ENCODE measurements around the gene CXCL6.

Gene CXCL6

GRCh38 chr4:73836373-73837279, at the start of gene CXCL6:
TSS of gene CXCL6 (plus strand) at chr4:73836678. CDS start at chr4:73836751, 73 bp downstream.
- DNase-seq (ENCODE audit: low spot score) = peak; percentile 8

DNA sequence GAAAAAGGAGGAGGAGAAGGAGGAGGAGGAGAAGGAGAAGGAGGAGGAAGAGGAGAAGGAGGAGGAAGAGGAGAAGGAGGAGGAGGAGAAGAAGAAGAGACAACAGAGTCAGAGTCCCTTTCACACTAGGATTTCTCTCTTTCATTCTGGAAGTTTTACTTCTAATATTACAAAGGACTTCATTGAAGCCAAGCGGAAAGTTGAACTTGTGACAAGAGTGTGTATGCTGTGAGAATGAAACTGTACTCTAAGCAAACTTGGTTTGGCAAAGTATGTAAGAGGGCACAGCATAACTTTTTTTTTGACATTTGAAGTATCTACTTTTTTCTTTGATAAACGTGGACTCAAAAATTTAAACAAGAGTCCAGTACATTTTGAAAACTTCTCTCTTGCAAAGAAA, 48.1 kb upstream of the CXCL6 start:
- DNase-seq (ENCODE audit: low spot score) = no peak

GRCh38 chr4:73798842-73799241, 37.6 kb upstream of the CXCL6 start:
- no peak for DNase-seq (ENCODE audit: low spot score)

DNA sequence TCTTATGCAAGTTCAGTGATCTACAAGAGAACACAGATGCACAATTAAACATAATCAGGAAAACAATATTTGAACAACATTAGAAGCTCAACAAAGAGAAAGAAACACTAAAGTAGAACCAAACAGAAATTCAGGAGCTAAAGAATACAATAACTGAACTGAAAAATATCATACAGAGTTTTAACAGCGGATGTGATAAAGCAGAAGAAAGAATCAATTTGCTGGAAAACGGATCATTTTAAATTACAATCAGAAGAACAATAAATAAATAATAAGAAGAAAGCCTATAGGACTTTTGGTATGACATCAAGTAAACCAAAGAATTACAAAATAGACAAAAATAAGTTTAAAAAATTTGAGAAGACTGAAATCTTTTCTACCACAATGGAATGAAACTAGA, 36.3 kb upstream of the CXCL6 start:
- no peak for DNase-seq (ENCODE audit: low spot score)

GRCh38 chr4:73801692-73802091, 34.8 kb upstream of the CXCL6 start:
- no peak for DNase-seq (ENCODE audit: low spot score)

DNA sequence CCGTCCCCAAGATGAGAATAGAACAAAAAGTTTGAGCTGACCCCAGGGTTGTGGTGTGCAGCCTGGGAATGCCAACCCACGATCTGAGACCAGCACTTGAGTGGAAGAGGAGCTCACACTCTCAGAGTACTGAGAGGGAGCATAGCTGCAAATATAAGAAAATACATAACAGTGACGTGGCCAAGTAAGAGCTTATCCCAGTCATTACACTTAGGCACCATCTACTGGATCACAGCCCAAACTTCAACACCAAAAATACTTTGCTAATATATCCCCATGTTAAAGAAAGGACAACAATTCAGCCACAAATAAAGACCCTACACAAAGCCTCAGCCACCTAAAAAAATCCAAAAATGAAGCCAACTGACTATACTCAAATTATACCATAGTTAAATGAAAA, 33.3 kb upstream of the CXCL6 start:
- DNase-seq (ENCODE audit: low spot score) = no peak

DNA sequence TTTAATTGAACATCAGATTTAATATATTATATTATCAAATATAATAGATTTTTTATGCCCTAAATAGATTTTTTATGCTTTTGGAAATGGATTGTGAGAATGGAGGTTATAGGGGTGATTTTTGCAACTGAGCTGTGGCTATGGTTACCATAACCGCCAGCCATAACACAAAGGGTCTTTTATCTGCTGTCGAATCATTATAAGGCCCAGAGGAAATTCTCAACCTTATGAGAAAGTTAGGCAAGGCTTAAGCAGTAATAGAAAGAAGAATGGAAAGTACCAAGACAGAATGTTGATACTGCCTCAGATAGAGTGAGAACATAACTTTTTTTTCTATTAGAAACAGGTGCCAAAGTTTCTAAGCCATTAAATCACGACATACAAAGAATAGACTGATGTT, 26.3 kb upstream of the CXCL6 start:
- DNase-seq (ENCODE audit: low spot score) = no peak

GRCh38 chr4:73811841-73812240, 24.6 kb upstream of the CXCL6 start:
- DNase-seq (ENCODE audit: low spot score) = no peak

DNA sequence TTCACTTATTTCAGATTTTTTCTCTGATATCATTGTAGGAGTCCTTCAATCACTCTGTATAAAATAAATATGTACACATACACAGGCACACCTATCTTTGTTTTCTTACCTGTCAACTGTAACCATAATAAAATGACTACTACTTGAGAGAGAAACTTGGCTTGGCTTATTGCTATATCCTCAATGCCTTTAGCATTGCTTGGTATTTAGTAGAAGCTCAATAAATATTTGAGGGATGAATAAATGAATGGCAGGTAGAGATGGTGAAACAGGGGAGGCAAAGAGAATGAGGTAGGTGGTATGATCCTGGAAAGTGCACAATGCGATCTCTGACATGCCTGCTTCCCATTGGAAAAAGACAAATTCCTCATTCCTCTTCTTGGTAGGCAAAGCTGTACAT, 21.8 kb upstream of the CXCL6 start:
- no peak for DNase-seq (ENCODE audit: low spot score)

DNA sequence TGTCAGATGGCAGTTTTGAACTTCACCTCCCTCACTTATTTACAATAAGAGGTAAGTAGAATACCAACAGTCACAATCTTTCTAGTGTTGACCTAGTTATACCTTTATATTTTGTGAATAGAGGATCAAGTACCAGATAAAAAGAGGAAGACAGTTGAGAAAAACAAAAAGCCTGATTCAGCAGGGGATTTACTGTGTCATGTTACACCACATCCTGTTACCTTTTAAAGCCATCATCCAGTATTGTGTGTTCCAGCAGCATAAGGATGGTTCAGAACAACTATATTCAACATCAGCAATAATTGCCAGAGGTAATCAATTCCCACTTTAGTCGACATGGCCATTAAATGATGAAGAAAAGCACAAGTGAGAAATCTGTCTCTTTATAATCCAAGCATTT, 21.3 kb upstream of the CXCL6 start:
- no peak for DNase-seq (ENCODE audit: low spot score)

DNA sequence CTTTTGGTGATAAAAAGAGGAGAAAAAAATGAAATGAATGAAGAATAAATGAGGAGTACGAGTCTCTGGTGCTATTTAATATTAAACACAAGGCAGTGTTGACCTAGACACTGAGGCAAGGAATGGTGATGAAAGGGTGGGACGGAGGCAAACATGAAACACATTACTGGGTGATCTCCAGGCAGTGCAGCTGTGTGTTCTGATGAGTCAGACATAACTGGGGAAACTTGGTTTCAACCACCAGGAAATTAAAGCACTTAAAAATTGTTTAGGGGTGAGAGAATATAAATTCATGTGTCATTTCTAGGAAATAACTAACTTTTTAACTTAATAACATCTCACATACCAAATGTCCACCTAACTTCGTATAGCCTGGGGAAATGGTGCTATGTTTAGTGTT, 19.7 kb upstream of the CXCL6 start:
- DNase-seq (ENCODE audit: low spot score) = peak; percentile 58

DNA sequence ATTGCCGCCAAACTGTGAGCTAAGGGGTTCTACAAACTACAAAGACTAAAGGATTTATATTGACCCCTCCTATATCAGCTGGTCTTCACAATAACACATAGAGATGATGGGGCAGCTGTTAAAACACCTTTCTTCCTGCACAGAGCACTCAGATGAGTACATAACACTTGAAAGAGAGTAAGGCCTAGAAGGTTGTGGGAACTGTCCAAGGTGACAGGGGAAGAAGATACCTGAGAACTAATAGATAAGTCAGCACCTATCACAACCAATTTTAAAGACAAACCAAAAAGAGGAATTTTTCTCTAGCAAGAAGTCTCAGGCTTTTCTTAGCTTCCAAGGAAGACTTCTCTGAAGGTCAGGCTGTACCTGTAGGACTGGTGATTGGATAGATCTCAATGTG, 19.1 kb upstream of the CXCL6 start:
- DNase-seq (ENCODE audit: low spot score) = peak; percentile 11

- no peak for DNase-seq (ENCODE audit: low spot score)
Measured at GRCh38 chr4:73821325-73821724, 15.2 kb upstream of the CXCL6 start.

GRCh38 chr4:73822389-73822788, 14.1 kb upstream of the CXCL6 start:
- no peak for DNase-seq (ENCODE audit: low spot score)

DNA sequence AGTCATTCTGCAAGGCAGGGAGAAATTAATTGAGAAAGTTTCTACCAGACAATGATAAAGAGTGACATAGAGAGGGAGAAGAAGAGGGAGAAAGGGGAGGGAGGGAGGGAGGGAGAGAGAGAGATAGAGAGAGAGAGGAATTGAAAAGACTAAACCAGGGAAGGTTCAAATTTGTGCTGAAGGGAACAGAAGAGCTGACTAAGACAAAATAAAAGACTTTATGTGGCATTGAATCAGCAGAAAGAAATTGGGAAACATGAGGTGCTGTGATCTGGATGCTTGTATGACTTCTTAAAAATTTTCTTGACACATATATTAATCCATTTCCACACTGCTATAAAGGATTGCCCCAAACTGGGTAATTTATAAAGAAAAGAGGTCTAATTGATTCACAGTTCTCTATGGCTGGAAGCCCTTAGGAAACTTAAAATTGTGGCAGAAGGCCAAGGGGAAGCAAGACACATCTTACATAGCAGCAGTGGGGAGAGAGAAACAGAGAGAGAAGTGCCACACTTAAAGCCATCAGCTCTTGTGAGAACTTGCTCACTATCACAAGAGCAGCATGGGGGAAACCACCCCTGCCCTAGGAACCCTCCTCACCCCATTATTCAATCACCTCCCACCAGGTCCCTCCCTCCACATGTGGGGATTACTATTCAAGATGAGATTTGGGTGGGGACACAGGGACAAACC, 13.5 kb upstream of the CXCL6 start:
- DNase-seq (ENCODE audit: low spot score) = no peak

GRCh38 chr4:73823760-73824159, 12.7 kb upstream of the CXCL6 start:
- DNase-seq (ENCODE audit: low spot score) = no peak

GRCh38 chr4:73828956-73829355, 7.5 kb upstream of the CXCL6 start:
- no peak for DNase-seq (ENCODE audit: low spot score)

GRCh38 chr4:73831569-73831968, 4.9 kb upstream of the CXCL6 start:
- no peak for DNase-seq (ENCODE audit: low spot score)

DNA sequence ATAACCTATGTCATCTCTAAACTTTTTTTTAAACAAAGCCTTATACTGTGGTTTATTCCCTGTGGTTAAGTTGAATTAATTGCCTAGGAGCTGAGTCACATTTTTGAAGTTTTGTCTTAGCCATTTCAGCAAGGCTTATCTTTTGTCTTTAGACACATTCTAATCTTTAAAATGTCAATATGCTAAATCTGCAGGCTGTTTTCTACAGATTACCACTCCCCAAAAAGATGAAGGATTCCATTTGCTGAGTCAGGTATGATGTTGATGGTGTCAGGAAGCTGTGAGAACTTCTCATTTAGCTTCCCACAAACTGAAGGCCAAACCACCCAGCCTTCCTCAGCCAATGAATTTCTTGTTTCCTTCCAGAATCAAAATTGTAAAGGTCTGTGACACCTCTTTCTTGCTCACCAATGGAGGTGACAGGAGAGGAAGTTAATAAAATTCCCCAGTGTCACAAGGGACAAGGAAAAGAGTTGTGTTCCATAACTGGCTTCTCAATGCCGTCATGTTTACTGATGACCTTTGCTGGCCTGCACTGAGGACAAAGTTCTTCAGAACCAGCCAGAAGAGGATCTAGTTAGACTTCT, 3.7 kb upstream of the CXCL6 start:
- no peak for DNase-seq (ENCODE audit: low spot score)

- no peak for DNase-seq (ENCODE audit: low spot score)
Measured at GRCh38 chr4:73839071-73839470, 2.6 kb downstream of the CXCL6 start.

GRCh38 chr4:73839715-73840114, 3.2 kb downstream of the CXCL6 start:
- no peak for DNase-seq (ENCODE audit: low spot score)

- DNase-seq (ENCODE audit: low spot score) = no peak
Measured at GRCh38 chr4:73841243-73841925, 4.9 kb downstream of the CXCL6 start.

DNA sequence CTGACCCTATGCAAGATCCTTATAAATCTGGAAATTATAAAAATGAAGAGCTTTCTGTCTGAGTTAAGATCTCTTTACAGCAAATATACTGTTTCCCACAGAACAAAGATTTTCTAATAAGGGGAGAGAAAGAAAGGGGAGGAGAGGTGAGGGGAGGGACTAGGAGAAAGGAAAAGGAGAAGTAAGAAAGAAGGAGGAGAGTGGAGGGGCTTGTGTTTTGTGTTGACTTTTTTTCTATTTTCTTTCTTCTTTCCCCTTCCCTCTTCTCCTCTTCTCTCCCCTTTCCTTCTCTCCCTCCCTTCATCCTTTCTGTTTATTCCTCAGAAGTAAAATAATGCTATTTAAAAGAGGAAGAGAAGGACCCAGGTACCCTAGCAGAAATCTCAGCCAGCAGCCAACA, 6.2 kb downstream of the CXCL6 start:
- DNase-seq (ENCODE audit: low spot score) = no peak
